ENCODE measurements around the gene SPTA1. TPM values are rescaled to one million over a fixed set of nuclear protein-coding genes. Genes with fewer than 3 reads are reported as not detected.

Gene SPTA1
- polyA plus RNA-seq, 1 donor (not counting 4 experiments of a cell fraction or from before 2014, with no cell fraction given) = not detected

DNA sequence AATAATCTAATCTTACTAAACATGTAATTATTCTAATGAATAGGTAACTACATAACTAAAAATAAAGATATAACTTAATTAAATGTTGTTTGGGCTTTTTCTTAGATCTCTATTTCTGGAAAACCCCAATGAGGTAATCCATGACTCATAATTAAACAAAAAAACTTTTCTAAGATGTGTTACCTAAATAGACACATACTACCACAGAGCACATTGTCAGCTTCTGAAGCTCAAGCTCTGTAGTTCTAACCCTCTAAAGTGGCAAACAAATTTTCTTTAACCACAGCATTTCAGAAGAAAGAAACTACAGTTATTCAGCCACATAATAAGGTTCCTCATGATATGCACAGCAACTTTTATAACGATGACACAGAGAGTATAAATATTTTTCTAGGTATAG is 29.8 kb upstream of the SPTA1 start:
- no peaks in the 10 kb centered on the region for H3K36me3 ChIP-seq (ENCODE audit: control insufficient read depth in 2 of 2, extremely low read depth in 1 of 2, insufficient read depth in 2 of 2, low read length in 2 of 2)
- H3K4me1 ChIP-seq (ENCODE audit: control insufficient read depth, extremely low read depth, insufficient read depth, low read length) = no peaks in the 10 kb centered on the region
- H4K20me1 ChIP-seq (ENCODE audit: control insufficient read depth, extremely low read depth, insufficient read depth, low read length) = no peaks in the 10 kb centered on the region
- no peak overlapping the region for H2AFZ ChIP-seq (ENCODE audit: control insufficient read depth, low read length)
- no peaks in the 10 kb centered on the region for H3K9me3 ChIP-seq (ENCODE audit: control insufficient read depth, low read depth, low read length)
- no peaks in the 10 kb centered on the region for H3K9me1 ChIP-seq (ENCODE audit: control insufficient read depth, extremely low read depth, insufficient read depth, low read length)
- no peaks in the 10 kb centered on the region for H3K79me2 ChIP-seq (ENCODE audit: control insufficient read depth, insufficient read depth, low read length)
- H3K27me3 ChIP-seq (ENCODE audit: control insufficient read depth, extremely low read depth, insufficient read depth, low read length) = no peaks in the 10 kb centered on the region
- dilution Hi-C loops (cut with MboI; ENCODE audit: extremely low pct_ligation_motif_present, low sequenced_read_pairs) = no loop called here
- H3K4me3 ChIP-seq (ENCODE audit: control insufficient read depth in 2 of 3, extremely low read depth in 1 of 3, insufficient read depth in 2 of 3, low read depth in 1 of 3, low read length in 3 of 3) = no peak overlapping the region
- H3K9ac ChIP-seq (ENCODE audit: control insufficient read depth, extremely low read depth, insufficient read depth, low read length) = no peak overlapping the region
- no peak for TF ChIP-seq EZH2 (IDR thresholded peaks at IDR 0.05; ENCODE audit: low read length)
- FAIRE-seq = no peak
- no peak overlapping the region for H3K27ac ChIP-seq (ENCODE audit: control insufficient read depth, insufficient read depth, low read length)
- no peak overlapping the region for H3K4me2 ChIP-seq (ENCODE audit: control insufficient read depth, extremely low read depth, insufficient read depth, low read depth, low read length)
- no peak for DNase-seq (ENCODE audit: low read depth, low spot score)

GRCh38 chr1:158714754-158715153 is 28.2 kb upstream of the SPTA1 start:
- no peaks in the 10 kb centered on the region for H3K9me3 ChIP-seq (ENCODE audit: control insufficient read depth, low read depth, low read length)
- H3K4me2 ChIP-seq (ENCODE audit: control insufficient read depth, extremely low read depth, insufficient read depth, low read depth, low read length) = no peak overlapping the region
- FAIRE-seq (no peak), DNase-seq (ENCODE audit: low read depth, low spot score) (no peak)
- TF ChIP-seq EZH2 (IDR thresholded peaks at IDR 0.05; ENCODE audit: low read length) = no peak
- TF ChIP-seq, protein P1, sequence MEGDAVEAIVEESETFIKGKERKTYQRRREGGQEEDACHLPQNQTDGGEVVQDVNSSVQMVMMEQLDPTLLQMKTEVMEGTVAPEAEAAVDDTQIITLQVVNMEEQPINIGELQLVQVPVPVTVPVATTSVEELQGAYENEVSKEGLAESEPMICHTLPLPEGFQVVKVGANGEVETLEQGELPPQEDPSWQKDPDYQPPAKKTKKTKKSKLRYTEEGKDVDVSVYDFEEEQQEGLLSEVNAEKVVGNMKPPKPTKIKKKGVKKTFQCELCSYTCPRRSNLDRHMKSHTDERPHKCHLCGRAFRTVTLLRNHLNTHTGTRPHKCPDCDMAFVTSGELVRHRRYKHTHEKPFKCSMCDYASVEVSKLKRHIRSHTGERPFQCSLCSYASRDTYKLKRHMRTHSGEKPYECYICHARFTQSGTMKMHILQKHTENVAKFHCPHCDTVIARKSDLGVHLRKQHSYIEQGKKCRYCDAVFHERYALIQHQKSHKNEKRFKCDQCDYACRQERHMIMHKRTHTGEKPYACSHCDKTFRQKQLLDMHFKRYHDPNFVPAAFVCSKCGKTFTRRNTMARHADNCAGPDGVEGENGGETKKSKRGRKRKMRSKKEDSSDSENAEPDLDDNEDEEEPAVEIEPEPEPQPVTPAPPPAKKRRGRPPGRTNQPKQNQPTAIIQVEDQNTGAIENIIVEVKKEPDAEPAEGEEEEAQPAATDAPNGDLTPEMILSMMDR (optimal IDR thresholded peaks at IDR 0.05 in 1 of 3, IDR thresholded peaks at IDR 0.05 in 1 of 3, conservative IDR thresholded peaks at IDR 0.05 in 1 of 3; ENCODE audit: extremely low read depth in 1 of 3, insufficient read depth in 2 of 3, low read length in 3 of 3) = no peak
- no peaks in the 10 kb centered on the region for H3K9me1 ChIP-seq (ENCODE audit: control insufficient read depth, extremely low read depth, insufficient read depth, low read length)
- no peaks in the 10 kb centered on the region for H3K36me3 ChIP-seq (ENCODE audit: control insufficient read depth in 2 of 2, extremely low read depth in 1 of 2, insufficient read depth in 2 of 2, low read length in 2 of 2)
- H3K4me1 ChIP-seq (ENCODE audit: control insufficient read depth, extremely low read depth, insufficient read depth, low read length) = no peaks in the 10 kb centered on the region
- no peak overlapping the region for H3K27ac ChIP-seq (ENCODE audit: control insufficient read depth, insufficient read depth, low read length)
- no peak overlapping the region for H3K4me3 ChIP-seq (ENCODE audit: control insufficient read depth in 2 of 3, extremely low read depth in 1 of 3, insufficient read depth in 2 of 3, low read depth in 1 of 3, low read length in 3 of 3)
- H4K20me1 ChIP-seq (ENCODE audit: control insufficient read depth, extremely low read depth, insufficient read depth, low read length) = no peaks in the 10 kb centered on the region
- no peaks in the 10 kb centered on the region for H3K79me2 ChIP-seq (ENCODE audit: control insufficient read depth, insufficient read depth, low read length)
- dilution Hi-C loops (cut with MboI; ENCODE audit: extremely low pct_ligation_motif_present, low sequenced_read_pairs) = no loop called here
- no peak overlapping the region for H2AFZ ChIP-seq (ENCODE audit: control insufficient read depth, low read length)
- H3K27me3 ChIP-seq (ENCODE audit: control insufficient read depth, extremely low read depth, insufficient read depth, low read length) = no peaks in the 10 kb centered on the region
- H3K9ac ChIP-seq (ENCODE audit: control insufficient read depth, extremely low read depth, insufficient read depth, low read length) = no peak overlapping the region

- no peaks in the 10 kb centered on the region for H3K9me3 ChIP-seq (ENCODE audit: control insufficient read depth, low read depth, low read length)
- no peak for TF ChIP-seq EZH2 (IDR thresholded peaks at IDR 0.05; ENCODE audit: low read length)
- TF ChIP-seq, protein P1 (optimal IDR thresholded peaks at IDR 0.05 in 1 of 3, IDR thresholded peaks at IDR 0.05 in 1 of 3, conservative IDR thresholded peaks at IDR 0.05 in 1 of 3; ENCODE audit: extremely low read depth in 1 of 3, insufficient read depth in 2 of 3, low read length in 3 of 3) = no peak
- FAIRE-seq (no peak), DNase-seq (ENCODE audit: low read depth, low spot score) (no peak)
- H3K4me3 ChIP-seq (ENCODE audit: control insufficient read depth in 2 of 3, extremely low read depth in 1 of 3, insufficient read depth in 2 of 3, low read depth in 1 of 3, low read length in 3 of 3) = no peak overlapping the region
- no peak overlapping the region for H3K4me2 ChIP-seq (ENCODE audit: control insufficient read depth, extremely low read depth, insufficient read depth, low read depth, low read length)
- H2AFZ ChIP-seq (ENCODE audit: control insufficient read depth, low read length) = no peak overlapping the region
- H3K79me2 ChIP-seq (ENCODE audit: control insufficient read depth, insufficient read depth, low read length) = no peaks in the 10 kb centered on the region
- no peaks in the 10 kb centered on the region for H4K20me1 ChIP-seq (ENCODE audit: control insufficient read depth, extremely low read depth, insufficient read depth, low read length)
- dilution Hi-C loops (cut with MboI; ENCODE audit: extremely low pct_ligation_motif_present, low sequenced_read_pairs) = no loop called here
- H3K9me1 ChIP-seq (ENCODE audit: control insufficient read depth, extremely low read depth, insufficient read depth, low read length) = no peaks in the 10 kb centered on the region
- H3K4me1 ChIP-seq (ENCODE audit: control insufficient read depth, extremely low read depth, insufficient read depth, low read length) = no peaks in the 10 kb centered on the region
- no peak overlapping the region for H3K9ac ChIP-seq (ENCODE audit: control insufficient read depth, extremely low read depth, insufficient read depth, low read length)
- H3K27me3 ChIP-seq (ENCODE audit: control insufficient read depth, extremely low read depth, insufficient read depth, low read length) = no peaks in the 10 kb centered on the region
- no peak overlapping the region for H3K27ac ChIP-seq (ENCODE audit: control insufficient read depth, insufficient read depth, low read length)
- H3K36me3 ChIP-seq (ENCODE audit: control insufficient read depth in 2 of 2, extremely low read depth in 1 of 2, insufficient read depth in 2 of 2, low read length in 2 of 2) = no peaks in the 10 kb centered on the region
Measured at GRCh38 chr1:158711098-158711497, 24.6 kb upstream of the SPTA1 start.
